ENCODE data around the gene RNF168.
"Not testable (repeated sequence)": the region's sequence is repeated elsewhere in the genome, so short reads cannot be mapped to it uniquely, and the experiment has no call there.

Gene RNF168

GRCh38 chr3:196463478-196463756 lies 40.2 kb downstream of the RNF168 start:
- DNase-seq: no peak

GRCh38 chr3:196462680-196463477 lies 40.7 kb downstream of the RNF168 start:
- DNase-seq: not testable (repeated sequence)

DNA sequence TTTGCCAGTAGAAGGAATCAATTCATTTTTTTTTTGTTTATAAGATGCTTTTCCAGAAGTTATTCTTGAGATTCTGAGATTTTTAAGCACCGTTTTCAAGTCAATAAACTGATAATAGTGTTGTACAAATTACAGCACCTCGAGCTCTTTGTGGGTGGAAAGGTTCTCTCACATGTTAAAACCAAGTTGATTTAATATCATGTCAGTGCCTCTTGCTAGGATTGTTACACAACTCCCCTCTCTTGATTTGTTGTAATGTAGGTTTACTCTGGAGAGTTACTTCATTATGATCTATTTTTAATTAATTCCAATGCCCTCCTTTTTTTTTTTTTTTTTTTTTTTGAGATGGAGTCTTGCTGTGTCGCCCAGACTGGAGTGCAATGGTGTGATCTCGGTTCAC lies 45.5 kb downstream of the RNF168 start:
- no peak for DNase-seq

DNA sequence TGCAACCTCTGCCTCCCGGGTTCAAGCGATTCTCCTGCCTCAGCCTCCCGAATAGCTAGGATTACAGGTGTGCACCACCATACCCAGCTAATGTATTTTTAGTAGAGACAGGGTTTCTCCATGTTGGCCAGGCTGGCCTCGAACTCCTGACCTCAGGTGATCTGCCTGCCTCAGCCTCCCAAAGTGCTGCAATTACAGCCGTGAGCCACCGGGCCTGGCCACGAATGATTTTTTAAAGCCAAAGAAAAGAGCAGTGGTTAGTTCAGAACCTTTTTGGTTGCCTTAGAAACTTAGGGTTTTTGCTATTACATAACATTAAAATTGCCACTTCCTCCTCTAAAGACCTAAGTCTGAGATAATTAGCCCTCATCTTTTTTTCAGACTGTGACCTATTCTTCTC lies 46.1 kb downstream of the RNF168 start:
- DNase-seq: peak; percentile 24

DNA sequence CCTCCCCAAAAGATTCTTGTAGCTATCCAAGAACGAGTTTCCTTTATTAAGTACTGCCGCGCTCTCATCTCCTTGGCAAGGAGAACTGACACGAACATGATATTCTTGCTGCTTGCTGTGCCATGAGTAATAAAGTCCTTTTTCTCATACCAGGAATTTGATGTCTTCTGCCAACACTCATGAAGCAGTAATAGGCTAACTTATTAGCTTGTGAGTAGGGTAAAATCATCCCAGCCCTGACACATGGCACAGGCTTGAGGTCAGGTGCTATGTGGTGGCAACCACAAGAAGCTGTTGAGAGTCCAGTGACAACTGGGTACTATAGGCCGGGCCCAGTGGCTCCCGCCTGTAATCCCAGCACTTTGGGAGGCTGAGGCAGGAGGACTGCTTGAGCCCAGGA lies 48.6 kb downstream of the RNF168 start:
- DNase-seq: no peak

- not testable (repeated sequence) for DNase-seq
Observed at GRCh38 chr3:196445391-196445790, 58.2 kb downstream of the RNF168 start.

GRCh38 chr3:196444500-196444894 lies 59.1 kb downstream of the RNF168 start:
- no peak for DNase-seq

- DNase-seq: no peak
Observed at GRCh38 chr3:196440696-196441095, 62.9 kb downstream of the RNF168 start.

DNA sequence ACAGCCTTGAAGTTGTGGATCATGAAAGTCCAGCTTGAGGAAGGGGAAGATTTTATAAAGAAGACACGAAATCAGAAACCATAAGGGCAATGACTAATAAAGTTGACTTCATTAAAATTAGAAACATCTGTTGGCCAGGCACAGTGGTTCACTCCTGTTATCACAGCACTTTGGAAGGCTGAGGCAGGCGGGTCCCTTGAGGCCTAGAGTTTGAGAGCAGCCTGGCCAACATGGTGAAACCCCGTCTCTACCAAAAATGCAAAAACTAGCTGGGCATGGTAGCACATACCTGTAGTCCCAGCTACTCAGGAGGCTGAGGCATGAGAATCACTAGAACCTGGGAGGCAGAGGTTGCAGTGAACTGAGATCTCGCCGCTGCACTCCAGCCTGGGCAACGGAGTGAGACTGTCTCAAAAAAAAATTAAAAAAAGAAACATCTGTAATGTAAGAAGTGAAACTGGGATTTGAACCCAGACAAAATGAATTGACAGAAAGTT lies 63.5 kb downstream of the RNF168 start:
- DNase-seq: no peak

DNA sequence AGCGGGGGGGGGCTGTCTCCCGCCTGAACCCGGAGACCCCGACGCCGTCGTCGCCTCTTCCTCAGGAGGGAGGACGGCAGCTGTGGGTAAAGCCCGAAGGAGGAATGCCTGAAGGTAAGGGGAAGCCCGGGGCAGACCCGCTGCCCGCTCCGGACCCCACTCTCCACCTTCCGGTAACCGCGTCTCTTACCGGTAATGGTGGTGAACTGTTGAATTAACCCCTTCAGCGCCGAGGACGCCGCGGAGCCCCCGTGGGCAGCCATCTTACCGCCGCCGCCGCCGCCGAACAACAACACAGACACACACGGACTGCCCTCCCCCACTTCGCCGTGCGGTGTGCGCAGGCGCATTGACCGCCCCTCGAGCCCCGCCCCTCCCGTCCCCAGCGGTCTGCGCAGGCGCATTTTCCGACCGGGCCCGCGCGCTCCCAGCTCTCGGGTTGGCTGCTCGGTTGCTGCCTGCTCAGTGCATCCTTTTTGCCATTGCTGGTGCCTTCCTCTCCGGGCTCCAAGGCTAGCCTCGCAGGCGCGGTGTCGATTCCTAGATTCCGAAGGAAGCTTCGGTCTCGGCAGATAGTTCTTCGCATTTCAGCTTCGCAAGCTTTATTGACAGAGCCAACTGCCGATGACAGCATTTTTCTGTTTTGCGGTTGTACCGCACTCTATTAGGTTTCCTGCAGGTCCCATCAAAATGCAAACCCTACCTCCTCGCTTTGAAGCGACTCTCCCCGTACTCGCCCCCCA lies 71.3 kb downstream of the RNF168 start, which contains the start of gene UBXN7:
Gene UBXN7 (minus strand): TSS at position 291 of the 743 bp plus-strand sequence. CDS start 28 bp downstream, at position 263.
- DNase-seq: peak; percentile 93

GRCh38 chr3:196431181-196432136 lies 72.1 kb downstream of the RNF168 start:
- DNase-seq: peak; percentile 49

GRCh38 chr3:196428041-196428440 lies 75.5 kb downstream of the RNF168 start:
- no peak for DNase-seq

- not testable (repeated sequence) for DNase-seq
Observed at GRCh38 chr3:196424421-196424820, 79.1 kb downstream of the RNF168 start.

DNA sequence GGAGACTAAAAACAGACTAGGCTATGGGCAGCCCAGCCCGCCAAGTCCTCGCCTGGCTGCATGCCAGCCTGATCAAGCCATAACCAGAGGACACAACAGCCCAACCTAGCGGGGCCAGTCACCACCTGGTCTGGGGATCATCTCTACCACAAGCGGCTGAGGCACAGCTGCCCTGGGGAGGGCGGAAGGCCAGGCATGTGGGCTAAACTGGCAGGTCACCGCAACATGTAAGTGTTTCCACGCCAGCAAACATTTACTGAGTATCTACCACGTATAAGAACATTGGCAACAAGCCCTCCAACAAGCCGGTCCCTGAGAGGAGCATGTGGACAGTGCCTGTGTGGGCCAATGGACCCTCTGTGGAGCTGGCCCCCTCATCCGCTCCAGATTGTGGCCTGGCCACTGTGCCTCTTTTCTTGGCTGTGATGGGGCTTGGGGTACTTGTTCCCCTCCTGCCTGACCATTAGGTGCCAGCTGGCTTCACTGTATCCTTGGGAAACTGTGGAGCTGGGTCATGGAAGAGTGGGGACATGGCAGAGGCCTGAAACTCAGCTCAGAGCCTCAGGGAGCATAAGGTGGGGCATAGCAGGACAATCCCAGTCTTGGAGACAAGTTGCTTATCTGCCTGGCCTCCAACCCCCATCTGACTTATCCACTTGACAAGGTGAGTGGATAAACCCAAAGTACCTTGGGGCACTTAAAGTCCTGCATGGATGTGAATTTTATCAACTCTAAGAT lies 80.4 kb downstream of the RNF168 start:
- no peak for DNase-seq

DNA sequence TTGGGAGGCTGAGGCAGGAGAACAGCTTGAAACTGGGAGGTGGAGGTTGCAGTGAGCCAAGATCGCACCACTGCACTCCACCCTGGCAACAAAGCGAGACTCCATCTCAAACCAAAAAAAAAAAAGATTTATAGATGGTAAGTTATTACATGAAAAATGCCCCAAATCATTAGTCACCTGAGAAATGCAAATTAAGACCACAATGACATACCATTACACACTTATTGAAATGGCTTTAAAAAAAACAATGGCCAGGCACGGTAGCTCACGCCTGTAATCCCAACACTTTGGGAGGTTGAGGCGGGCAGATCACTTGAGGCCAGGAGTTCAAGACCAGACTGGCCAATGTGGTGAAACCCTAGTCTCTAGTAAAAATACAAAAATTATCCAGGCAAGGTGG lies 81.9 kb downstream of the RNF168 start:
- DNase-seq: not testable (repeated sequence)

DNA sequence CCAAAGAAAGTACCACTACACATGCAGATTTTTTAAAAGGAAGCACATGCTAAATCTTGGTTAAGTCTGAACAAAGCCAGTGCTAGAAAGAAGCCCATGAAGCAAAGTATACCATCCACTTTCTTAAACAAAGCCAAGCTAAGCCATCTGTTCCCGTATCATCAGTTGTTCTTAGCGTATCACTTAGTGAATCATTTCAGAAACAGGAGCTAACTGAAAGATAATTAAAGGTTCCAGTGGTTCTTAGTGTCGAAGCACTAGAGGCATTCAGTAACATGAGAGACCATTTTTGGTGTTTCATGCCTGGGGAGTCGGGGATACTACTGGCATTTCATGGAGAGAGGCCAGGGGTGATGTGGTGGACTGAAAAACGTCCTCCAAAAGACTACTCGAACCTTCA lies 84.2 kb downstream of the RNF168 start:
- no peak for DNase-seq

Data from CD4-positive, alpha-beta T cell treated with Interleukin-4 for 4 hours (primary cell).